HG02970 (cell line): ENCODE data around the gene ZNF627.
"Not testable (repeated sequence)": the region's sequence is repeated elsewhere in the genome, so short reads cannot be mapped to it uniquely, and the experiment has no call there.

Source experiments
- ATAC-seq: cut with Tn5 transposase; IDR thresholded peaks from one replicate; pipeline ENCODE4 v1.9.1; 2021; ENCODE audit warnings: mild to moderate bottlenecking, moderate library complexity, moderate number of reproducible peaks; ENCODE audit not compliant: unreplicated experiment, low FRiP score

Gene ZNF627

GRCh38 chr19:11573763-11574162 is 23.5 kb upstream of the ZNF627 start:
- ATAC-seq, result not testable (repeated sequence)

DNA sequence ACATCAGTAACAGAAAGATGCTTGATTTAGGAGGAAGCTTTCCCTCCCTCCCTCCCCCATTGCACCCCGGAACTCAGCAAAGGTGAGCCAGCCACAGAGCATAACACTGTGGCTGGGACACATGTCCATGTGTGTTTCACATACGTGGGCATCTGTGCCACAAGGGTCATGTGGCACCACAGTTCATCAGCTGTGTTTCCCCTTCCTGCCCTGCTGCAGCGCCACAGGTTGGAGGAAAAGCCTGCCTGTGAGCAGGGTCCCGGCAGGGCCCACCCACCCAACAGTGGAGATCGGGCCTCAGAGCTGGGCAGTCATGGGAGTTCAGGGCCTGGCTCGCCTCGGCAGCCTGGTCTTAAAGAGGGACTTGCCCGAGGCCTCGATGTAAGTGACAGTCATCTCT is 22.6 kb upstream of the ZNF627 start:
- no peak for ATAC-seq

- ATAC-seq, result no peak
Observed at GRCh38 chr19:11576227-11576626, 21.1 kb upstream of the ZNF627 start.

- ATAC-seq, result no peak
Observed at GRCh38 chr19:11577451-11578257, 19.6 kb upstream of the ZNF627 start, which contains the start of gene ACP5. Gene ACP5 (minus strand): TSS chr19:11577645. CDS start chr19:11577317, 328 bp downstream.

- ATAC-seq, result no peak
Observed at GRCh38 chr19:11578258-11579142, 18.8 kb upstream of the ZNF627 start.

DNA sequence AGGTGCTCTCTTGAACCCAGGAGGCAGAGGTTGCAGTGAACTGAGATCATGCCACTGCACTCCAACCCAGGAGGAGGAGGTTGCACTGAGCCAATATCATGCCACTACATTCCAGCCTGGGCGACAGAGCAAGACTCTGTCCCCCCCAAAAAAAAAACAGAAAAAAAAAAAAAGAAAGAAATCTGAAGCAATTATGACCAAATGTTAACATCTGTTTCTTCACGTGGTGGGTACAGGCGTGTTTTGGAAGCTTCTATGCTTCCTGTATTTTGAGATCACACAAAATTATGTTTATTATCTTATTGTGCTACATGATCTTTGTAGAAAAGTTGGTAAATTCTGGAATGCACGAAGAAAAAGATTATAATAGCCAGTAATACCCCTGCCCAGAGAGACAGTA is 17.2 kb upstream of the ZNF627 start:
- no peak for ATAC-seq

DNA sequence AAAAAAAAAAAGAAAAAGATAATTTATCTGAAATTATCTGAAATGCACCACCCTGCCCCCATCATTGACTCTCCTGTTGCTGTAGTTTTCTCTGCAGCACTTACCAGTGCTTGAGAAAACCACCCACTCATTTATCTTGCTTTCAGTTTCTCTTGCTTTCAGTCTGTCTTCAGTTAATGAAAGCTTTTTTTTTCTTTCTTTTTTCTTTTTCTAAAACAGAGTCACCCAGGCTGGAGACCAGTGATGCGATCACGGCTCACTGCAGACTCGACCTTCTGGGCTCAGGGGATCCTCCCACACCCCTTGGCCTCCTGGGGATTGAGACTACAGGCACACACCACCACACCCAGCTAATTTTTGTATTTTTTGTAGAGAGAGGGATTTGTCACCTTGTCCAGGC is 15.5 kb upstream of the ZNF627 start:
- peak; percentile 63 for ATAC-seq

- ATAC-seq, result no peak
Observed at GRCh38 chr19:11586331-11586730, 11.0 kb upstream of the ZNF627 start.

DNA sequence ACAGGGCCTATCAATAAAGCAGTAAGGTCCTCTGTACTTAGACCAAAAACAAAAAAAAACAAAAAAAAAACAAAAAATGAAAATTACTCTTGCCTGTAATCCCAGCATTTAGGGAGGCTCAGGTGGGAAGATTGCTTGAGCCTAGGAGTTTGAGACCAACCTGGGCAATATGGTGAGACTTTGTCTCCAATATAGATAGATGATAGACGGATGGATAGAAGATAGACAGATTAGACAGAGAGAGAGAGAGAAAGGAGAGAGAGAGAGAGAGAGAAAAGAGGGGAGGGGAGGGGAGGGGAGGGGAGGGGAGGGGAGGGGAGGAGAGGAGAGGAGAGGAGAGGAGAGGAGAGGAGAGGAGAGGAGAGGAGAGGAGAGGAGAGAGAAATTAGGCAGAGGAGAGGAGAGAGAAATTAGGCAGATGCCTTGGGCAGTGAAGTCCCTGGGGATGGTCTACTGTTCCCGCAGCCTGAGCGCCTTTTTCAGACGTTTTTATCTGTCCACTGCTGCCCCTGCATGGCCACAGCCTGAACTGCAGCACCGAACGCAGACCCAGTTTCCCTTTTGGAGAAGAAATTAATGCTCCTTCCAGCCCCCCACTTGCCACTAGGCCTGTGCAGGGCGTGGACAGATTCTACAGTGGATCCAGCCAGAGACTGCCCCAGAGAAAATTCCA is 9.8 kb upstream of the ZNF627 start:
- ATAC-seq, result no peak

GRCh38 chr19:11587975-11588631 is 9.2 kb upstream of the ZNF627 start:
- ATAC-seq, result no peak

DNA sequence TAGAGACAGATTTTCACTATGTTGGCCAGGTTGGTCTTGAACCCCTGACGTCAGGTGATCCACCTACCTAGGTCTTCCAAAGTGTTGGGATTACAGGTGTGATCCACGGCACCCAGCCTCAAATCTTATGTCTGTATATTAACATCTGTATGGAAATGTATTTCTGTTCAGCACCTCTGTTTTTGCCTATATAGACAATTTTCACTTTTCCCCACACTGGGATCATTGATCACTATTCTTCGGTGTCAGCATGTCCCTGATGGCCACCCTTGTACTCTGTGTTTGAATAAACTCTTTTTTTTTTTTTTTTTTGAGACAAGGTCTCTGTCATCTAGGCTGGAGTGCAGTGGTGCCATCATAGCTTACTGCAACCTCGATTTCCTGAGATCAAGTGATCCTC is 3.2 kb upstream of the ZNF627 start:
- no peak for ATAC-seq

GRCh38 chr19:11596156-11596555 is 1.1 kb upstream of the ZNF627 start:
- no peak for ATAC-seq

GRCh38 chr19:11598103-11598483 is 810 bp downstream of the ZNF627 start:
- ATAC-seq, result no peak

- no peak for ATAC-seq
Observed at GRCh38 chr19:11598746-11599145, 1.5 kb downstream of the ZNF627 start.

DNA sequence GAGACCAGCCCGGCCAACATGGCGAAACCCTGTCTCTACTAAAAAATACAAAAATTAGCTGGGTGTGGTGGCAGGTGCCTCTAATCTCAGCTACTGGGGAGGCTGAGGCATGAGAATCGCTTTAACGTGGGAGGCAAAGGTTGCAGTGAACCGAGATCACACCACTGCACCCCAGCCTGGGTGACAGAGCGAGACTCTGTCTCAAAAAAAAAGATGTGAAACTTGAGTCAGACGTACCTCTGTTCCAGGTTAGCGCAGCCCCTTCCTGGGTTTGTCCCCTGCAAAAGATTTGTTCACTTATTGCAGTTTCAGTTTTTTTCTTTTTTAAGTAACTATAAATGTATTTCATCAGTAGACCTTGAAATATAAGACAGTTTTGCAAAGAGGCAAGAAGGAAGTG is 2.4 kb downstream of the ZNF627 start:
- not testable (repeated sequence) for ATAC-seq

DNA sequence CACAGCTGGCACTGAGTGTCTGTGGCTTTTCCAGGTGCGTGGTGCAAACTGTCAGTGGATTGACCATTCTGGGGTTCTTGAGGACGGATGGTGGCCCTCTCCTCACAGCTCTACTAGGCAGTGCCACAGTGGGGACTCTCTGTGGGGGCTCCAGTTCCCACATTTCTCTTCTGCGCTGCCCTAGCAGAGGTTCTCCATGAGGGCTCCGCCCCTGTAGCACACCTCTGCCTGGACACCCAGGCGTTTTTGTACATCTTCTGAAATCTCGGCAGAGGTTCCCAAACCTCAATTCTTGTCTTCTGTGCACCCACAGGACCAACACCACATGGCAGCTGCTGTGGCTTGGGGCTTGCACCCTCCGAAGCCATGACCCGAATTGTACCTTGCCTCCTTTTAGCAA is 9.2 kb downstream of the ZNF627 start:
- ATAC-seq, result no peak

DNA sequence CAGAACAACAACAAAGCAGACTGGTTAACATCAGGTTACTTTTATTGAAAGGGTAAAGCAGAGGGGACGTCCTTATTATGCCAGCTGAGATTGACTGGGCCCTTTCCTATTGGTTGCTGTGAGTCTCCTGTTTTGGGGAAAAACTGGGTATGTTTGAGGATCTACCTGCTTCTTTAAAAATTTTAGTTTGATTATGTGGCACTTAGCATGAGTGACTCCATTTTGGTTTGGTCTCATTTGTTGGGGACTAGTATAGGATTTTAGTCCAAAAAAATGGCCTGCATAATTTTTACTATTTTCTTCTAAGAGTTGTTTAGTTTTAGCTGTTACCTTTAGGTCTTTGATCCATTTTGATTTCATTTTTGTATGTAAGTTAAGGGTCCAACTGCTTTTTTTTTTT is 14.4 kb downstream of the ZNF627 start:
- ATAC-seq, result no peak

- no peak for ATAC-seq
Observed at GRCh38 chr19:11612816-11613511, 15.7 kb downstream of the ZNF627 start.

DNA sequence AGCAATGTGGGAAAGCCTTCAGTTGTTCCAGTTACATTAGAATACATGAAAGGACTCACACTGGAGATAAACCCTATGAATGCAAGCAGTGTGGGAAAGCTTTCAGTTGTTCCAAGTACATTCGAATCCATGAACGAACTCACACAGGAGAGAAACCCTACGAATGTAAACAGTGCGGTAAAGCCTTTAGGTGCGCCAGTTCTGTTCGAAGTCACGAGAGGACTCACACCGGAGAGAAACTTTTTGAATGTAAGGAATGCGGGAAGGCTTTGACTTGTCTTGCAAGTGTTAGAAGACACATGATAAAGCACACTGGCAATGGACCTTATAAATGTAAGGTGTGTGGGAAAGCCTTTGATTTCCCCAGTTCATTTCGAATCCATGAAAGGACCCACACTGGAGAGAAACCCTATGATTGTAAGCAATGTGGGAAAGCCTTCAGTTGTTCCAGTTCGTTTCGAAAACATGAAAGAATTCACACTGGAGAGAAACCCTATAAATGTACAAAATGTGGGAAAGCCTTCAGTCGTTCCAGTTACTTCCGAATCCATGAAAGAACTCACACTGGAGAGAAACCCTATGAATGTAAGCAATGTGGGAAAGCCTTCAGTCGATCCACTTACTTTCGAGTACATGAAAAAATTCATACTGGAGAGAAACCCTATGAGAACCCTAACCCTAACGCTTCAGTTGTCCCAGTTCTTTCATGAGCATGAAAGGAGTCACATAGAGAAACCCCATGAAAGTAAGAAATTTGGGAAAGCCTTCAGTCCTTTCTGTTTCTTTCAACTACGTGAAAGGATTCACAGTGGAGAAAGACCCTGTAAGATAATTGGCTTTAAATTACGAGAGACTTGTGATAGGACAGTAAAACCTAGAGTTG is 20.1 kb downstream of the ZNF627 start:
- ATAC-seq, result no peak
